ENCODE measurements around the gene JAK1. TPM values are rescaled to one million over a fixed set of nuclear protein-coding genes. Genes with fewer than 3 reads are reported as not detected.
A peak's percentile ranks its signal among the peaks of the same experiment; 100 is the strongest.

Gene JAK1
- polyA plus RNA-seq, 2 of the 4 experiments (the other 2 are of a cell fraction), result 110 to 159 TPM

DNA sequence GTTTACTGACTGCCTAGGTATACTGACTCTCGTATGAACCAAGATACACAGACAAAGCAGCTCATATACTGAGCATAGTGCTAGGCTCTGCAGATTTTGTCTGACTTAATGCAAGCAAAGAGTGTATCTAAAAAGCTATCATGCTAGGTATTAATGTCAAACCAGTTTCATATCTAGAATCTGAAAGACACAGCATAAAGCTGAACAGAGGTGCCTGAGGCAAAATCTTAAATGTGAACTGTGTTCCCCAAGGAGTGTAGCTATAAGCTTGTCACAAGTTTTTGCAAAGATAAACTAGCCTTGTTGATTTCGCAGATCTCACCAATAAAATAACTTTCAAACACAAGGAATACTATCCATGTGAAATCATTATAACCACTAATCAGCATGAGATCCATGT, 18.1 kb downstream of the JAK1 start (continued):
- TF ChIP-seq CHD4 (IDR thresholded peaks at IDR 0.05; ENCODE audit: borderline replicate concordance) (no peak), GATA3 (IDR thresholded peaks at IDR 0.05; ENCODE audit: borderline replicate concordance) (no peak), HOXB5 (CRISPR knock-in tag; IDR thresholded peaks at IDR 0.05) (no peak), RNF2 (IDR thresholded peaks at IDR 0.05; ENCODE audit: borderline replicate concordance, low read depth) (no peak), CEBPB (IDR thresholded peaks at IDR 0.05) (no peak), POLR2AphosphoS2 (conservative IDR thresholded peaks at IDR 0.05; ENCODE audit: low read length) (no peak)

DNA sequence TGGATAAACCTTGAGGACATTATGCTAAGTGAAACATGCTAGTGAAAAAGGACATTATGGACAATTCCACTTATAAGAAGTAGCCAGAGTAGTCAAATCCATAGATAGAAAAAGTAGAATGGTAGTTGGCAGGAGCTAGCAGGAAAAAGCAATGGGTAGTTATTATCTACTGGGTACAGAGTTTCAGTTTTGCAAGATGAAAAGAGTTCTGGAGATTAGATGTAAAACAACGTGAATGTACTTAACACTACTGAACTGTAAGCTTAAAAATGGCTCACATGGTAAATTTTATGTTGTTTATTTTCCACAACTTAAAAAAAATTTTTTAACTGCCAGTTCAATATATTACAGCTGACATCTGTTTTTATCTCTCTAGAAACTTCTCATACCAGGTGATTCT, 19.4 kb downstream of the JAK1 start:
- WGBS (ENCODE audit: missing lambda C conversion rate), result 0% methylated on average over 1 of the region's 1 CpG
- FAIRE-seq, result no peak
- TF ChIP-seq, protein P1, sequence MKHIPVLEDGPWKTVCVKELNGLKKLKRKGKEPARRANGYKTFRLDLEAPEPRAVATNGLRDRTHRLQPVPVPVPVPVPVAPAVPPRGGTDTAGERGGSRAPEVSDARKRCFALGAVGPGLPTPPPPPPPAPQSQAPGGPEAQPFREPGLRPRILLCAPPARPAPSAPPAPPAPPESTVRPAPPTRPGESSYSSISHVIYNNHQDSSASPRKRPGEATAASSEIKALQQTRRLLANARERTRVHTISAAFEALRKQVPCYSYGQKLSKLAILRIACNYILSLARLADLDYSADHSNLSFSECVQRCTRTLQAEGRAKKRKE (CRISPR knock-in tag; IDR thresholded peaks at IDR 0.05; ENCODE audit: low read depth), result no peak
- TF ChIP-seq CHD4 (IDR thresholded peaks at IDR 0.05; ENCODE audit: borderline replicate concordance) (no peak), RCOR1 (IDR thresholded peaks at IDR 0.05; ENCODE audit: low read depth, low read length) (no peak), CHD2 (IDR thresholded peaks at IDR 0.05; ENCODE audit: low read length, partially characterized antibody) (no peak), RAD21 (conservative IDR thresholded peaks at IDR 0.05 in 1 of 2, IDR thresholded peaks at IDR 0.05 in 1 of 2) (no peak)

GRCh38 chr1:64944913-64945312, 21.4 kb downstream of the JAK1 start:
- CTCF ChIA-PET, result no interaction called here
- no peak for FAIRE-seq
- POLR2A ChIA-PET, result no interaction called here

More for the DNA sequence above, 19.4 kb downstream of the JAK1 start:
- no peak overlapping the region for H3K4me3 ChIP-seq
- DNase-seq (ENCODE audit: low read depth in 1 of 2, low spot score in 1 of 2) (no peak), ATAC-seq (no peak)
- POLR2A ChIA-PET, result no interaction called here
- no peak overlapping the region for H3K4me2 ChIP-seq
- H3K27ac ChIP-seq, result 0 out of 6 replicates have a peak overlapping the region, but pooled peaks of 1 of the 2 experiments have one; percentile 21
- CTCF ChIA-PET, result no interaction called here
- H3K9me3 ChIP-seq, result no peaks in the 10 kb centered on the region
- peaks cover 88% of the 10 kb centered on the region for H3K4me1 ChIP-seq

GRCh38 chr1:64942675-64943074, 23.7 kb downstream of the JAK1 start:
- peak overlapping the region; percentile 33; the same call in 2 of the 3 replicates for H3K4me2 ChIP-seq
- peaks cover 63% of the 10 kb centered on the region for H3K4me1 ChIP-seq
- H3K27ac ChIP-seq, result no peak overlapping the region
- ATAC-seq, result no peak
- no peak overlapping the region for H3K4me3 ChIP-seq
- TF ChIP-seq POLR2AphosphoS2 (conservative IDR thresholded peaks at IDR 0.05; ENCODE audit: low read length) (no peak), EP300 (IDR thresholded peaks at IDR 0.05) (no peak)
- DNase-seq (ENCODE audit: low read depth in 1 of 2, low spot score in 1 of 2), result no peak
- WGBS (ENCODE audit: missing lambda C conversion rate), result 53% methylated on average over 3 of the region's 3 CpGs
- ChIA-PET CTCF (no interaction called here), POLR2A (no interaction called here)
- FAIRE-seq, result no peak
- H3K9me3 ChIP-seq, result no peaks in the 10 kb centered on the region

More at GRCh38 chr1:64944913-64945312, 21.4 kb downstream of the JAK1 start:
- ATAC-seq (no peak), DNase-seq (ENCODE audit: low read depth in 1 of 2, low spot score in 1 of 2) (no peak)
- no peak for TF ChIP-seq TP53 (CRISPR knock-in tag; IDR thresholded peaks at IDR 0.05)
- no peak for TF ChIP-seq CEBPB (IDR thresholded peaks at IDR 0.05)
- TF ChIP-seq USF2 (IDR thresholded peaks at IDR 0.05), result no peak
- TF ChIP-seq CBX8 (IDR thresholded peaks at IDR 0.05), result no peak
- no peak for TF ChIP-seq SMC3 (IDR thresholded peaks at IDR 0.05)
- H3K4me1 ChIP-seq, result peaks cover 82% of the 10 kb centered on the region
- no peaks in the 10 kb centered on the region for H3K9me3 ChIP-seq
- no peak overlapping the region; a peak in 1 of 6 replicates for H3K27ac ChIP-seq
- H3K4me2 ChIP-seq, result no peak overlapping the region
- WGBS (ENCODE audit: missing lambda C conversion rate), result 93% methylated on average over 6 of the region's 6 CpGs
- H3K4me3 ChIP-seq, result no peak overlapping the region

GRCh38 chr1:64942118-64942517, 24.2 kb downstream of the JAK1 start:
- WGBS (ENCODE audit: missing lambda C conversion rate), result 85% methylated on average over 4 of the region's 4 CpGs
- peaks cover 60% of the 10 kb centered on the region for H3K4me1 ChIP-seq
- no peak overlapping the region for H3K4me3 ChIP-seq
- H3K4me2 ChIP-seq, result peak overlapping the region; percentile 33; the same call in 2 of the 3 replicates
- ChIA-PET CTCF (interaction anchor here (0.6 kb wide), 1 partner anchor 52 kb away, joined by 5 read pairs; no protein-coding TSS in a partner anchor), POLR2A (no interaction called here)
- DNase-seq (ENCODE audit: low read depth in 1 of 2, low spot score in 1 of 2) (no peak), FAIRE-seq (no peak), ATAC-seq (no peak)
- H3K27ac ChIP-seq, result no peak overlapping the region; a peak in 1 of 6 replicates
- no peaks in the 10 kb centered on the region for H3K9me3 ChIP-seq
- no peak for TF ChIP-seq RAD21 (conservative IDR thresholded peaks at IDR 0.05 in 1 of 2, IDR thresholded peaks at IDR 0.05 in 1 of 2)
